Tibial nerve (tissue), 4 donors: ENCODE measurements around the gene ZBTB26. TPM values are rescaled to one million over a fixed set of nuclear protein-coding genes. Genes with fewer than 3 reads are reported as not detected.

Experiments
- DNase-seq, 2 donors: peaks; one replicate each; pipeline ENCODE4 v3.0.0-alpha.2; 2019; ENCODE audit warnings: low spot score in 2 of 2
- H3K27ac ChIP-seq, 4 donors: fragments of 200-600 bp; sonication (generic) in 3 of 4; one replicate each; pipeline ENCODE4 v1.5.1; 2017 to 2019; ENCODE audit warnings: mild to moderate bottlenecking in 1 of 4
- H3K27me3 ChIP-seq, 2 donors: fragments of 200-600 bp; sonication (generic) in 1 of 2; one replicate each; pipeline versions ENCODE4 v1.5.1 to v1.6.0; 2017 to 2019
- H3K36me3 ChIP-seq, 3 donors: fragments of 200-600 bp; sonication (generic); one replicate each; pipeline ENCODE4 v1.5.1; 2018 to 2019
- H3K4me1 ChIP-seq, 4 donors: fragments of 200-600 bp; sonication (generic) in 3 of 4; one replicate each; pipeline ENCODE4 v1.5.1; 2017 to 2019
- H3K4me3 ChIP-seq, 4 donors: fragments of 200-600 bp; sonication (generic) in 3 of 4; one replicate each; pipeline ENCODE4 v1.5.1; 2017 to 2019; ENCODE audit warnings: mild to moderate bottlenecking in 1 of 4, moderate library complexity in 1 of 4
- H3K9me3 ChIP-seq, 4 donors: fragments of 200-600 bp; sonication (generic) in 3 of 4; one replicate each; pipeline ENCODE4 v1.5.1; 2017 to 2019
- CTCF ChIP-seq, 5 experiments: fragments of 200-600 bp in 3 of 5; fragments of 450-650 bp in 2 of 5; sonication (generic) in 3 of 5; IDR thresholded peaks; one replicate each; pipeline ENCODE4 v1.5.1; 2016 to 2019; ENCODE audit warnings: antibody characterized with exemption in 5 of 5, mild to moderate bottlenecking in 3 of 5, moderate library complexity in 2 of 5
- EP300 ChIP-seq, 2 donors: sonication (generic); formaldehyde crosslinking; IDR thresholded peaks; one replicate each; pipeline ENCODE4 v1.6.1; 2017; ENCODE audit warnings: antibody characterized with exemption in 2 of 2, mild to moderate bottlenecking in 1 of 2
- POLR2A ChIP-seq, 2 donors: fragments of 450-650 bp; IDR thresholded peaks; one replicate each; pipeline ENCODE4 v1.6.1; 2017; ENCODE audit warnings: antibody characterized with exemption in 2 of 2, mild to moderate bottlenecking in 2 of 2, moderate library complexity in 2 of 2
- WGBS, 2 donors: methylation state at CpG; one replicate each; pipeline ENCODE4 v1.1.5; 2018; 5-methylcytosine and 5-hydroxymethylcytosine counted together
- total RNA-seq, 4 donors: library from RNA; depleted of rRNA; stranded (reverse); fragments of >200 nt; gene quantifications; one replicate each; pipeline ENCODE4 v1.1.0, GENCODE V29; 2016

ZBTB26 gene
- total RNA-seq, 4 donors from 2014 or later: 4.9 to 9.0 (median 6.2) TPM

GRCh38 chr9:122954253-122954691 lies 23.0 kb upstream of the ZBTB26 start:
- Histone ChIP-seq H3K27ac (peak overlapping the region in 2 of 4 donors; percentile 32 to 77), H3K27me3 (no peaks in the 10 kb centered on the region), H3K9me3 (no peaks in the 10 kb centered on the region), H3K4me1 (peaks cover 0 to 70% (median 10%) of the 10 kb centered on the region in 4 donors), H3K36me3 (peaks cover 0 to under 1% (median 0%) of the 10 kb centered on the region in 3 donors), H3K4me3 (no peak overlapping the region)
- DNase-seq: no peak
- TF ChIP-seq CTCF (IDR thresholded peaks at IDR 0.05) (no peak), EP300 (IDR thresholded peaks at IDR 0.05) (no peak), POLR2A (IDR thresholded peaks at IDR 0.05) (no peak)

GRCh38 chr9:122951056-122951455 lies 19.7 kb upstream of the ZBTB26 start:
- peaks cover 0 to 95% (median 20%) of the 10 kb centered on the region in 4 donors for H3K4me1 ChIP-seq
- H3K27ac ChIP-seq: peak overlapping the region in 1 of 4 donors; percentile 20
- no peak for DNase-seq
- no peak overlapping the region for H3K4me3 ChIP-seq
- WGBS, 2 donors: 83 to 97% methylated on average over 1 of the region's 1 CpG
- TF ChIP-seq CTCF (IDR thresholded peaks at IDR 0.05) (no peak), EP300 (IDR thresholded peaks at IDR 0.05) (no peak), POLR2A (IDR thresholded peaks at IDR 0.05) (no peak)
- no peaks in the 10 kb centered on the region for H3K36me3 ChIP-seq
- H3K9me3 ChIP-seq: no peaks in the 10 kb centered on the region
- H3K27me3 ChIP-seq: no peaks in the 10 kb centered on the region

- Histone ChIP-seq H3K9me3 (no peaks in the 10 kb centered on the region), H3K36me3 (no peaks in the 10 kb centered on the region), H3K4me3 (no peak overlapping the region), H3K27me3 (no peaks in the 10 kb centered on the region), H3K27ac (peak overlapping the region in 2 of 4 donors; percentile 8 to 36), H3K4me1 (peaks cover 0 to 95% (median 27%) of the 10 kb centered on the region in 4 donors)
- whole genome bisulfite sequencing, 2 donors: 75 to 76% methylated on average over 3 of the region's 3 CpGs
- TF ChIP-seq POLR2A (IDR thresholded peaks at IDR 0.05) (no peak), CTCF (IDR thresholded peaks at IDR 0.05) (no peak), EP300 (IDR thresholded peaks at IDR 0.05) (no peak)
- DNase-seq: no peak
Measured at GRCh38 chr9:122950263-122950662, 19.0 kb upstream of the ZBTB26 start.

GRCh38 chr9:122949696-122950095 lies 18.4 kb upstream of the ZBTB26 start:
- Histone ChIP-seq H3K4me1 (peaks cover 0 to 95% (median 28%) of the 10 kb centered on the region in 4 donors), H3K27me3 (no peaks in the 10 kb centered on the region), H3K27ac (peak overlapping the region in 2 of 4 donors; percentile 8 to 36), H3K9me3 (no peaks in the 10 kb centered on the region), H3K4me3 (no peak overlapping the region), H3K36me3 (no peaks in the 10 kb centered on the region)
- no peak for TF ChIP-seq POLR2A (IDR thresholded peaks at IDR 0.05)
- WGBS, 2 donors: 44 to 61% methylated on average over 1 of the region's 1 CpG
- no peak for DNase-seq

- Histone ChIP-seq H3K27ac (peak overlapping the region in 2 of 4 donors; percentile 59 to 61), H3K36me3 (no peaks in the 10 kb centered on the region), H3K27me3 (no peaks in the 10 kb centered on the region), H3K9me3 (no peaks in the 10 kb centered on the region), H3K4me1 (peaks cover 0 to 86% (median 21%) of the 10 kb centered on the region in 4 donors), H3K4me3 (peak overlapping the region in 1 of 4 donors; percentile 5)
- TF ChIP-seq CTCF (IDR thresholded peaks at IDR 0.05) (no peak), EP300 (IDR thresholded peaks at IDR 0.05) (no peak), POLR2A (IDR thresholded peaks at IDR 0.05) (no peak)
- DNase-seq: no peak
- 65 to 66% methylated on average over 3 of the region's 3 CpGs for WGBS, 2 donors
Measured at GRCh38 chr9:122948313-122948712, 17.0 kb upstream of the ZBTB26 start.
